Left renal pelvis (tissue), 4 donors: ENCODE results near the gene RTN4RL1. TPM values are rescaled to one million over a fixed set of nuclear protein-coding genes. Genes with fewer than 3 reads are reported as not detected.

Source experiments
- DNase-seq, 4 donors: peaks; one replicate each; pipeline ENCODE4 v3.0.0-alpha.2; 2013; ENCODE audit warnings: low read depth in 4 of 4, low spot score in 3 of 4
- polyA plus RNA-seq, 4 donors: library from polyadenylated mRNA; unstranded; fragments of 120-200 nt; gene quantifications; one replicate each; pipeline ENCODE4 v1.2.1, GENCODE V29; 2013; ENCODE audit not compliant: insufficient read length in 4 of 4

RTN4RL1 gene
- polyA plus RNA-seq, 4 donors = 1.4 to 2.5 (median 1.7) TPM

DNA sequence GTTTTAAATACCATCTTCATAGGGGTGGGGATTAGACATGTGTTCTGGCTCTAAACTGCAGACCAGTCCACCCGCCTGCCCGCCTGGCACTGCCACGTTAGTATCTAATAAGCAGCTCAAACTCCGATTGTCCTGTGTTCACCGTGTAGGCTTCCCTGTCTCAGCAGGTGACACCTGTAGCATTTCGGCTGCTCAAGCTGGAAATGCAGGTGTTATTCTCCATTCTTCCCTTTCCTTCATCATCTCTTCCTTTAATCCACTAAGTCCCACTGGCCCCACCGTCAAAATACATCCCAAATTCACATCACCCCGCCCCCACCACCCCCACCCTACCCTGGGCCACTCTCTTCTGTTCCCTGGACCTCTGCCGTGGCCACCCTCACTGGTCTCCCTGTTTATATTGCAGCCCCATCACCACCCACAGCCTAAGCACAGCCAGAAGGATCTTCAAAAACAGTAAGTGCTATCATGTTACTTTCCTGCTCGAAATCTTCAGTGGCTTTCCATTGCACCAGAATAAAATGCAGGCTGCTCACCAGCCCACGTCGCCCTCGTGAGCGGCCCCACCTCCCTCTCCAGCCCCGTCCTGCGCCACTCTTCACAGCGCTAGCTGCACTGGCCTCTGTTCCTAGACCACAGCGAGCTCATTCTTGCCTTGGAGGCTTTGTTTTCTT lies 65.1 kb downstream of the RTN4RL1 start:
- DNase-seq = no peak

DNA sequence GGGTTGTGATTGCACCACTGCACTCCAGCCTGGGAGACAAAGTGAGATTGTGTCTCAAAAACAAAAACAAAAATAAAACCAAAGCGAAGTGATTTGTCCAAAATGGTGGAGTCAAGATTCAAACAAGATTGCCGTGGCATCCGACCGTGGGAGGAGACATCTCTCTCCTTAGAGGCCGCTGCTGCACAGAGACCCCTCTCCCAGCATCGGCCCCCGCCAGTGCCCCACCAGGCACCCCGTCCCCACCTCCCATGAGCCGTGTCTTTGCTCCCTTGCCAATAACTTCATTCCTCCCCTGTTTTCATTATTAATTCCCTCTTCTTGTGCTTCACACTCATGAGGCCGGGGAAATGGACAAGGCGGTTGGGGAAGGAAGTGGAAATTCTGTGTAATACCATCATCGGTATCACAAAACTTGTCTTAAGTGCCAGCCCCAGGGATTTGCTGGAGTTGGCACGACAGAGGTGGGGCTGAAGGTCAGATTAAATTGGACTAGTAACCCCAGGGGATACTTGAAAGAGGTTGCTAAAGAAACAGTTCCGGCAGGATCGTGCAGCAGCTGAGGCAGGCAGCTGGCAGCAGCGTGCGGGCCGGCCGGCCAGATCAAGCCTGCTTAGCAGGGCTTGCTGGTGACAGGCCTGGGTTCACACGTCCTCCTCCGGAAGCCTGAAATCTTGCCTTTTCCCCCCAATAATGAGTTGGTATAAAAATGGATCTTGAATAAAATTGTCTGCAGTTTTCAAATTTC lies 66.8 kb downstream of the RTN4RL1 start:
- no peak for DNase-seq

DNA sequence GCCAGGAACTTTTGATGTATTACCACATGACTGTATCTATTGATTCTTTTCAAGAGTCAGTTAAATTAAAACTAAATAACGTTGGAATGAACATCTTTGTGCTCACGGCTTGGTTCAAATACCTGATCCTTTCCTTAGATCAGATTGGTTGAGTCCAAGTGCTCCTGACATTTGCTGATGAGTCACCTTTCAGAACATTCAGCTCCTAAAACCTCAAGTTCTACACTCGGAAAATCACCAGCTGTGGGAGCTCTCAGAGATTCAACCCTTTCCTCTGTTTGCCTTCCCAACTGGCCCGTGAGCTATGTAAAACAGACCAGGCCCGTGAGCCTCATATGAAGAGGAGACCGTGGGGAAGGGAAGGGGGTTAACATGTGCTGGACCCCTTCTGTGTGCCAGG lies 68.1 kb downstream of the RTN4RL1 start:
- no peak for DNase-seq

DNA sequence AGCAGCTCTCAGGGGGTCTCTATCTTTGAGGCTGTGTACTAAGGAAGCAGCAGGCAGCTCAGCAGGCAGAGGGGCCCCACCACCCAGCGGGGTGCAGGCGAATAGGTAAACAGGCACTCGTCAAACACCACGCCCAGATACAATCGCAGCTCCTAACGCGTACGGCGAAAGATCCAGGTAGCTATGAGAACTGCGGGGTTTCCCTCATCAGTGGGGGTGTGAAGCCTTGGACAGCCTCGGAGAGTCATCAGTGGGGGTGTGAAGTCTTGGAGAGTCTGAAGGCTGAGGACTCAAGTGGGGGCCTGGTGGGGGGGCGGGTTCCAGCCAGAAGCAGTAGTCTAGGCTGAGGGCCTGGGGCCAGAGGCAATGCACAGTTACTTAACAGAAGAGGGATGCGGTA lies 69.0 kb downstream of the RTN4RL1 start:
- no peak for DNase-seq

DNA sequence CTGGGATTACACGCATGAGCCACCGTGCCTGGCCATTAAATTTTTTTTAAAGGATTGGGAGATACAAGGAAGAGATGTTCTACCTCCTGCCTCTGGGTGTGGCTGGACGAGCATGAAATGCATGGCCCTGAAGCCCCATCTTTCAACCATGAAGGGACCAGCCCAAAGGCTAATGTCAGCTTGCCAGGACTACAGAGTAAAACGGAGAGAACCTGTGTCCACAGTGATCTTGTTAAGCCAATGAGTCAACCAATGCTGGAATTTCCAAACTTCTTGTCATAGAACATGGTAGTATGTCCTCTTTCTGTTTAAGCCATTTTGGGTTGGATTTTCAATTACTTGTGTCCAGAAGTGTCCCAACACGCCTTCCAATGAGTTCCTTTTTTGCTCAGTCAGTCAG lies 71.3 kb downstream of the RTN4RL1 start:
- DNase-seq = no peak

DNA sequence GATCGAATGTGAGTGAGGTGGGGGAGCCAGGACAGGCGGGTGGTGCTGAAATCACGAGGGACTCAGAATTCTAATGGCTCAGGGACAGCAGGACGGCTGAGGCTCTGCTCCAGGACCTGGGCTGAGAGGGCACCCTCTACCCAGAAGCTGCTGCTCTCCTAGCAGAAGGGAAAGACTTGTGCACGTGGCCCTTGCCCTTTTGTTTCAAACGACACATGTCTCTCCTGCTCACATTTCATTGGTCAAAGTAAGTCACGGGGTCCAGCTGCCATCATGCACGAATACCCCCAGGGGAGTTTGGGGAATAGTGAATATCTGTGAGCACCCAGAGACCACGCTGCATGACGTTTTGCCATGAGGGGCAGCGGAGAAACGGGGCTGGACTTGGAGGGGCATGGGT lies 73.2 kb downstream of the RTN4RL1 start:
- DNase-seq = no peak

DNA sequence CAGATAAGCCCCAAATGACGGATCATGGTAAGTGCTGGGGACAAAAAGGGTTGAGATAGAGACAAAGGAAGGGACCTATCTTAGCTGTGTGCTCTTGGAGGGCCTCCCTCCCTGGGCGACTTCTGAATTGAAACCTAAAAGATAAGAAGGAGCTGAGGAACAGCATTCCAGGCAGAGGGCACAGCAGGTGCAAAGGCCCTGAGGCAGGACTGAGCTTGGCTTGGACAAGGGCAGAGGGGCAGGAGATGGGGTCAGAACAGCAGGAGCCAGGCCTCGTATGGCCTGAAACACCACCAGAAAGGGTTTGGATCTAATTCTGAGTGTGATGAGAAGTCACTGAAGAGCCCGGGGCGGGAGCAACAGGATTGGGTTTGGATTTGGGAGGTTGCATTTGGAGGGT lies 75.4 kb downstream of the RTN4RL1 start:
- no peak for DNase-seq

DNA sequence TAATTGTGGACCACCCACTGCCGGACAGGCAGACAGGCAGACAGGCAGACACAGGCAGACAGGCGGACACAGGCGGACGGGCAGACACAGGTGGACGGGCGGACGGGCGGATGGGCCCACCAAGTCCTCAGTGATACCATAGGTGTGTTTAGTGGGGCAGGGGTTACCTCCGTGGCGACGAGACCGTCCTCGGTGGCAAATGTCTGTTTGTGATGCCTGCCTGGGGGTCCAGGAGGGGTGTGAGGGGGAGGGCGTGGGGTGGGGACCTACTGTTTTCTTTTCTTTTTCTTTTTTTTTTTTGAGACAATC lies 76.7 kb downstream of the RTN4RL1 start:
- no peak for DNase-seq

DNA sequence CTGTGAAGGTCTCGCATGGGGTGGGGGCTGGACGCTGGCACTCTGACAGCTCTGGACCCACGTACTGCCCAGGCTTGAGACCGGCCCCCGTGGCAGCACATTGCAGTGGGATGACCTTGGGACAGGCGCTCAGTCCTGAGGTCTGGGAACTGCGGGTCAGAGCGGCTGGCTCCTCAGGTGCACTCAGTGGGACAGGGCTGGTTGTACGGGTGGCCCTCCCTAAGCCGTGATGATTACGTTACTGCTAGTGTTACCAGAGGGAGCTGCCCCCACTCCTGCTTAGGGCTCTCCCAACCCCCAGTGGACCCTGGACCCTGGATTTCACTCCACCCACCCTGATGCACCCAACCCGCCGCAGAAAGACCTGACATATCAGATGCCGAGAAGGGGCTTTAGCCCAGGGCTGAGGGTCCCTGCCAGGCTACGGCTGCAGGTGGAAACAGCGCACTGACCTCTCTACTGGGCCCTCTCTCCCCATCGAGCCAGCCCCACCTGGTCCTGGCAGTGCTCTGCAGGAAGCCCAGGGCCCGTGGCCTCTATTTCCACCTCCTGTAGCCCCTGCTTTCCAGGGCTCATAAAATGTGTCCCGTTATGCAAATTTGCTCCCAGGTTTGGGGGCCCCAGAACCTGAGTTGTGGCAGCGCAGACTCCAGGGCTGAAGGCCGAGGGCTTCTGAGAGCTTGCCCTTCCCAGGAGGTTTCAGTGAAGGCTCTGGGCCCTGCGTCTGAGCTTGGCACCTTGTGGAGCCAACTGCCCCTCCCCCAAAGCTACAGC lies 77.2 kb downstream of the RTN4RL1 start:
- no peak for DNase-seq

DNA sequence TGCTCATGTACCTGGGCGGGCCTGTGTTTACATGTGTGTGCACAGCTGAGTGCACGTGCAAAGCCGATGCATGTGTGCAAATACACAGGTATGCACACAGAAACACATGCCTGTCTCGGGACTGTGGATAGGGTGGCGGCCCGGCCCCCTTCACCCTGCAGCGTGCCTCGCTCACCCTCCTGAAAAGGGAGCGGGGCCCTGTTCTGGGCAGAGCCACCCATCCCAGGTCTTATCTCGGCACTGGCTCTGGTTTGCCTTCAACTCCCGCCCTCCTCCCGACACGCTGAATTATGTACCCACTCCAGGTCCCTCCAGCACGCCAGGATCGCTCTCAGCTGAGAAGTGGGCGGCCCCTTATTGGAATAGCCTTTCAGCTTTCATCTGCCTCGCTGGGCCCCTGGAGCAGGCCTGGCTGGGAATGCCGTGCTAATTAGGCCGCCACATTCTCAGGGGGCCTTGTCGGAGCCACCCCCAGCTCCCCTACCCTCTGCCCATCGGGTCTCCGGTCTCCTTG lies 77.8 kb downstream of the RTN4RL1 start:
- DNase-seq = no peak

DNA sequence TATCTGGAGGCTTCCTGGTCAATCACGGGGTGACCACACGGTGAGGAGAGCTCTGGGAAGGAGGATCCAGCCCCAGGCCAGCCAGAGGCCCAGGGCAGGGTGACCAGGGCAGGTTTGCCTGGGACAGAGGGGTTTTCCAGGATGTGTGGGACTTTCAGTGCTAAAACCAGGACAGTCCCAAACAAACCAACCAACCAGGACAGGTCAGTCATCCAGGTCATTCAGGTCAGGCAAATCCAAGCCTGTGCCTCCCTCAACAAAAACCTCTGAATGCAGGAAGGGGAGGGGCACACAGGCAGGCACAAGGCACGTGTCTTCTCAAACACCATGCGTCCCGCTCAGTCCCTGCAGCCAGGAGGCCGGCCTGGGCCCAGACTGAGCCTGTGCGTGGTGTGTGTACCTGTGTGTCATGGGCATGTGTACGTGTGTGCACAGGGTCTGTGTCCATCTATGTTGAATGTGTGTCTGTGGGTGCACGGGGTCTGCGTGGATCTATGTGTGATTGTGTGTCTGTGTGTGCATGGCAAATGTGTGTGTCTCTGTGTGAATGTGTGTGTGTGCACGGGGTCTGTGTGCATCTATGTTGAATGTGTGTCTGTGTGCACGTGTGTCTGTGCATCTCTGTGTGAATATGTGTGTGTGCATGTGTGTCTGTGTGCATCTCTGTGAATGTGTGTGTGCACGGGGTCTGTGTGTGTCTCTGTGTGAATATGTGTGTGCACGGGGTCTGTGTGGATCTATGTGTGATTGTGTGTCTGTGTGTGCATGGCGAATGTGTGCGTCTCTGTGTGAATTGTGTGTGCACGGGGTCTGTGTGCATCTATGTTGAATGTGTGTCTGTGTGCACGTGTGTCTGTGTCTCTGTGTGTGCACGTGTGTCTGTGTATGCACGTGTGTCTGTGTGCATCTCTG lies 78.9 kb downstream of the RTN4RL1 start:
- DNase-seq = no peak

DNA sequence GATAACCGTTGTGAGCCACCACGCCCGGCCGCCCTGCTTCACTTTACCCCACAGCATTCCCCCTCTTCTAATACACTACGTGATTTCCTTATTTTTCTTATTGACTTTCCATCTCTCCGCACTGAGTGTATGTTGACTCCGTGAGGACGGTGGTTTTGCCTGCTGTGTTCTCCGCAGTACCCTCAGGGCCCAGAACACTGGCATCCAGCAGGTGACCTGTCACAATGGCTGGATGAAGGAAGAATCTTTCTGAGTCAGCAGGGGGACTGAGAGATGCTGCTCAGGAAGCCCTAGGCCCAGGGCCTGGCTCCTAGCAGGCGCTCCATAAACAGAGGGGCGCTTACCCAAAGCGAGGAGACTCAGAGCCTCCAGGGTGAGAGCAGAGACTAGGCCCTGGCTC lies 79.5 kb downstream of the RTN4RL1 start:
- no peak for DNase-seq

DNA sequence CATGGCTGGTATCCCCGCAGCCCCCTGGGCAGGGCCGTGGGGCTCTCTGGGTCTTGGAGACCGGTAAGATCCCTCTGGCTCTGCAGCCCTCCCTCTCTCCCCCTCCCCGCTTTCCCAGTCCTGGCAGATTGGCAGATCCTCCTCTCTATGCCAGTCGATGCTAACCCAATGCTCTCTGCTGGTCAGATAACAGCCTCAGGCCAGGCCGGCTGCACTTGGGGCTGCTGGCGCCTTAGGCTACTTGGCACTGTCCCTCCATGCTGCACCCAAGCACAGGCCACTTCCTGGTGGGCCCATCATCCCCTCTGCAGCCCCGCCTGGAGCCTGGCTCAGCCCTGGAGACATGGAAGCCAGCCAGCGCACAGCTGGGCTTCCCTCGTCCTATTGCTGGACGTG lies 81.7 kb downstream of the RTN4RL1 start:
- DNase-seq = no peak

DNA sequence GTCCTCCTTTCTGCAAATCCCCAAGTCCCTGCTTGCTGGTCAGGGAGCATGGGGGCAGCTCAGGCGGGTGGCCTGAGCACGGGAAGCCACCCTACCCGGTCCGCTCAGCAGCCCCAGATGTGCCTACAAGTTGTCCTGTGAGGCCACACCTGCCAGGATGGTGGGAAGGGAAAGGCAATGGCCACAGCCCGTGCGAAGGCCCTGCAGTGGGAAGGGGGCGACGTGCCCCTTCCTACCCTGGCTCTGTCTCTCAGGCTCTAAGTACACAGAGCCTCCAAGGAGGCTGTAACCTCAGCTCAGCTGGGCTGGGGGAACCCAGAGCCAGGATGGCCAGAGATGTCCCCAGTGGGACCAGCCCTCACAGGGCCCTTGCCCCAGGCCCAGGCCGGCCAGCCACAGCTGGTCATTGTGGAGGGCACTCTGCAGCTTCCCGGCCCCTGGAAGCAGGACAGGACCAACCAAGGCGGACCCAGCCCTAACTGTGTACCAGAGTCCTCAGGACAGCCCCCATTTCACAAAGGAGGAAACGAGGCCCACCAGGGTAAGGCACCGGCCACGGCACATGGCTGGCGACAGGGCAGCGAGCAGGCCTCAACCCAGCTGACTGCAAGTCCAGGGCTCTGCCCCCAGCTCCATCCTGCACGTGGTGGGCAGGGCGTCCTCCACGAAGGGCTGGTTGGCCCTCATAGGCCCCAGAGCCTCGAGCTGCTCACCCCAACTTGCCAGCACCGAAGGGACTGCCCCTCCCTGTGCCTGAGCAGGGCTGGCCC lies 82.3 kb downstream of the RTN4RL1 start:
- no peak for DNase-seq

DNA sequence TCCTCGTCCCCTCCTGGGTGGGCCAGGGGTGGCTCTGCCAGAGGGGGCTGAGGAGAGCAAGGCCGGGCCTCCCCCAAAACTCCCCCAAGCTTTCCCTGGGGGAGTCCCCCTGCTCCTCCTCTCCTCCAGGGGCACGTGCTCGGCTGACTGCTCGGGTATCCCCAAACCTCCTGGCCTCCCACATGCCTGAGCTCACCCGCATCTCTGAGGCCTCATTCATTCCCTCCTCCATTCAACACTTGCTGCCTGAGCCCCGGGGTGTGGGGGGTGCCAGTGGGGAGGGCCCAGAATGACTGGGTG lies 83.1 kb downstream of the RTN4RL1 start:
- DNase-seq = no peak

DNA sequence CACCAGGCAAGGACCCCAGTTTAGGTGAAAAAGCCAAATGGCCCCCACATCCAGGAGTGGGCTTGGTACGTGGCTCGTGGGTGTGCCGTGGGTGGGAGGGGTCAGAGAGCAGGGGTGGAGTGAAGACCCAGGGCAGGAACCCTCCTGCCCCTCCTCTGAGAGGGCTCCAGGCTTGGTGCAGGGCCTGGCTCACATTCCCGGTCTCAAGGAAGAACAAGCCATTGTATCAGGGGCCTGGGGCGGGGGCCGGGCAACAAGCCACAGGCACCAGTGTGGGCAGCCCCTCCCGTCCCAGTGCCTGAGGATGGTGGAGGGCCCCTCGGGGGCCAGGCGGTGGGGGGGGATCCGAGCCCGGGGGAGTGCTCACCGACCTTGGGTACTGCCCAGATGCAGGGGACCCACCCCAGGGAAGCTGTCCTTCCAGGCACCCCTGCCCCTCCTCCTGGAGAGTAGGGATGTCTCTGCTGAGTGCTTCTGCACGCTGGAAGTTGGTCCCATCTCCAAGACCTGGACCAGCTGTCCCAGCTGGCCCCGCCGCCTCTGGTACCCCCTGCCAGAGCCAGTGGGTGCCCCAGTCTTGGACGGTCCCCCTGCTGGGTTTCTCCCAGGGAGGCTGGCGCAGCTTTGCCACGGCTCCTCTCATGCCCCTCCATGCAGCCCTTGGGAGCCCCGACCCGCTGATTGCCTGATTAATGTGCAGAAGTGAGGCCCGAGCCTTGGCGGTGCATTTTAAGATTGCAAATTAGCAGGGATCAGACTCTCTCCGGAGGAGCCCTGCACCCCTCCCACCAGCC lies 83.7 kb downstream of the RTN4RL1 start:
- DNase-seq = no peak

DNA sequence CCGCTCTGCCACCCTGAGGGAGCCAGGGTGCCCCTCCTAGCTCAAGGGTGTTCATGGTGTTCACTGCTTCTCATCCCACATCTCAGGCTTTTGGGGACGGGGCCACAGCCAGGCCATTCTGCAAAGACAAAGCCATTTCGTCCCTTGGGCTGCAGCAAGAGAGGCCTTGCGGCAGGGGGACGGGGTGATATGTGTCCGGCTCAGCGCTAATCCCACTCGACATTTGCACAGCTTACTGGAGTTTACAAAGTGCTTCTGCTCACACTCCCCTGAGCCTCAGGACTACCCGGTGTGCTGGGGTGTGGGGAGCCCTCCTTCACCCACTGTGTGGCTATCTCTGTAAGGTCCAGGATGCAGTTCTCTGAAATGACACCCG lies 84.3 kb downstream of the RTN4RL1 start:
- no peak for DNase-seq

DNA sequence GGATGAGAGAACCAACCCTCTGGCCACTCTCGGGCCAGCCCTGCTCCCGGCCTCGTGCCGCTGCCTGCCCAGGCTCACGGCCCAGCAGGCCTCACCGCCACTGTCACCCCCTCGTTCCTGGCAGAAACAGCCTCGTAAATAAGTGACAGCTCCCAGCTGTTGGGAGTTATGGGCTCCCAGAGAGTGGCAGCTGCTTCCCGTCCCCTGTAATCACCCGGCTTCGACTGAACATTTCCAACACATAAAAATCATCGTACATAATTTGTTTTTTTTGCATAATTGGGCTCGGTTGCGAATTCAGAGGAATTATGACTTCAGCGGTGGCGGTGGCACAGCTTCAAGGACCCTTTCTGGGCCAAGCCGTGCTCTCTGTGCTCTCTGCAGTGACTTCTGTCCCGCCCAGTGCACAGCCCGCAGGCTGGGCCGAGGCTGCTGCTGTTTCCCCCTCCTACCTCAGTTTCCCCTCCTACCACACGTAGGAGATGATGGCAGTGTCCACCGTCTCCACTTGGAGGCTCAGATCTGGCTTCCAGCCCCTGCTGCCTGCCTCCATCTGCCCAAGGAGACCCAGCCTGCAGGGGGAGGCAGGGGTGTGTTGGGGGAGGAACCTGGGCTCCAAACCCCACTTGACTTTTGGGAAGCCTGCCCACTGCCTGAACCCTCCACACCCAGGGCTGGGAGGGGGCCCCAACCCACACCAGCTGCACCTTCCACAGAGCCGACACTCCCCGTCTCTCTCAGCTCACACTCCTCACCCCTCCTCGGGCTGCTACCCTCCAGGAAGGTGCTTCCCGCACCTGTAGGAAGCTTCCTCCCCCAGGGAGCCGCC lies 84.9 kb downstream of the RTN4RL1 start:
- DNase-seq = peak; percentile 74 to 83 (median 74)
